MV-4-11 (cell line): ENCODE results near the gene LRRC3.

Source experiments
- DNase-seq: peaks from one replicate; lab custom pipeline; 2025; lab: John Stamatoyannopoulos, UW

Gene LRRC3

DNA sequence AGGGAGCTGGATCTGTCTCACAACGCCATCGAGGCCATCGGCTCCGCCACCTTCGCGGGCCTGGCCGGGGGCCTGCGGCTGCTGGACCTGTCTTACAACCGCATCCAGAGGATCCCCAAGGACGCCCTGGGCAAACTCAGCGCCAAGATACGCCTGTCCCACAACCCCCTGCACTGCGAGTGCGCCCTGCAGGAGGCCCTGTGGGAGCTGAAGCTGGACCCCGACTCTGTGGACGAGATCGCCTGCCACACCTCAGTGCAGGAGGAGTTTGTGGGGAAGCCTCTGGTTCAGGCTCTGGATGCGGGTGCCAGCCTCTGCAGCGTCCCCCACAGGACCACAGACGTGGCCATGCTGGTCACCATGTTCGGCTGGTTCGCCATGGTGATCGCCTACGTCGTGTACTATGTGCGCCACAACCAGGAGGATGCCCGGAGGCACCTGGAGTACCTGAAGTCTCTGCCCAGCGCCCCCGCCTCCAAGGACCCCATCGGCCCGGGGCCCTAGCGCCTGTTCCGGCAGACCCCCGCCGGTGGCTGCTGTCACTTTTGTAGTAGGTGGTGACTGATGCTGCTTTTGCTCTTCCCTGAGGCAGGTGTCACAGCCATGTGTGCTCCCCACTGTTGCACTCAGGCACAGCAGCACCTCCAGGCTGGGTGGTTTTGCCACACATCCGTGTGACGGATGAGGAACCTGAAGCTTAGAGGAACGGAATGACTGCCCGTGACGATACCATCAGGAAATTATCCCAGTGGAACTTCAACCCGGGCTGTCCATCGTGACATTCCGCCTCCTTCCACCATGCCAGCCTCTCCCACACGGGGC, 1.8 kb downstream of the LRRC3 start:
- no peak for DNase-seq

DNA sequence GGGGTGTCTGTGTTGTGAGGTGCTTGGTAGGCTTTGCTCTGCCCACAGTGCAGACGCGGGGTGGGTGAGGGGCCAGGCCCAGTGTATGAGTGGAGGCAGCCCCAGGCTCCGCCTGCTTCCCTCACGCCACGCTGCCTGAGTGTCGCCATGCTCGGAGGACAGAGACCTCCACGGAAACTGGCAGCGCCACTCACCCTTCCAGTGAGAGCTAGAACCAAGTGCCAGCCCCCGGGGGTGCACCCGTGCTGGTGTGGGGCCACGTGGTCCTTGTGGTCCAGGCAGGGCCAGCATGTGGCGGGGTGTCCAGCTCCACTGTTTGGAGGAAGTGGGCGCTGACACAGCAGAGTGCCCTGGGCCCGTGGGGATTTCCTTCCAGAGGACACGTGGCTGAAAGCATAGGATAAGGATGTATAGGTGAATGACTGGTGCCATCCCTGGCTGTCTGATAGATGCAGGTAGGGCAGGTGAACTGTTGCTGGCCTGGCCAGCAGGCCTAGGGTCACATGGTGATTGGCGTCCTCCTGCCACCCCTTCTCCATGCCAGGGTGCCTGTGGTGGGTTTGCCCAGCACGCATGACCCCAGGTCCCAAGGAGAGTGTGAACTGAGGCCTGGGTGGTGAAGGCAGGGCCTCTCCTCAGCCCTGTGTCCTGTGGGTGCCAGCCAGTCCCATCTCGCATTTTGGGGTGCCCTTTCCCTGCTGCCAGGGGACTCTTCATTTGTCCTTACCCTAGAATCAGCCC, 3.8 kb downstream of the LRRC3 start:
- no peak for DNase-seq

DNA sequence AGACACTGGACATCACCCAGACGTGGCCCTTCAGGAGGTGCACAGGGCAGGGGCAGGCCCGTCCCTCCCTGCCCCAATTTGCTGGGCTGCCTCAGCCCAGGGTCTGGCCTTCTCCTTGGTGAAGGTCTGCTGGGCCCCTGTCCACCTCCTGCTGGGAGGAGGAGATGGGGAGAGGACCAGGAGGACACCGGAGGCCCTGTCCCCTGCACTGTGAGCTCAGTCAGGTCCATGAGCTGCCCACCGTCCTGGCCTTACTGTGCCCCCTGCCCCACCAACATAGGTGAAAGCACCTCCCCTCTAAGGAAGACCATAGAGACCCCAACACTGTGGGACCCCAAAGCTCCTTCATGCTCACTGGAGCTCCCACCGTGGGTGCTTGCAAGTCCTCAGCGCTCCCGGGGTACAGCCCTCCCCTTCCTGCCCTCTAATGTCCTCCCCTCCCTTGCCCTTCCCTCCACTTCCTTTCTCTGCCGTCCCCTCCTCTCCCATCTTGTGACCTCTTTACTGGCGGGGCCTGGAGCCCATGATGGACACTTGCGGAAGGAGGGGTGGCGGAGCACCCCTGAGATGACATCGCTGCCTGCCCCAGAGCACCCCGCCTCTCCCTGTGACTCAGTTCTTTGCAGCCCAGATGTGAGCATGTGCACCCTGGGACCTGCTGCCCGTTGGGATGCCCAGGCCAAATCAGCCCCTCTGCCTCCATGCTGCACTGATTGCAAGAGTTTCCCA, 4.6 kb downstream of the LRRC3 start:
- DNase-seq: no peak

DNA sequence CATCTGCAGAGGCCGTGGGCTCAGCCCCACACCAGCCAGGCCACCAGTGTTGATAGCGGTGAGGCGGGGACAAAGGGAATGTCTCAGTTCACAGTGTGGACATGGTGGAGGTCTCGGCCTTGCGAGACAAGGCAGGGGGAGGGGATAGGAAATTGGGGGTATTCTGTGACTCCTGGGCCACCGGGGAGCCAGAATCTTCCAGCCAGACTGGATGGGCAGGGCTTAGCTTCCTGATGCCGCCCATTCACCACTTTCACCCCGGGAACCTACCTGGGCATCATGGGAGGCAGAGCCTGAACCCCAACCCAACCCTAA, 5.1 kb downstream of the LRRC3 start:
- DNase-seq: no peak

DNA sequence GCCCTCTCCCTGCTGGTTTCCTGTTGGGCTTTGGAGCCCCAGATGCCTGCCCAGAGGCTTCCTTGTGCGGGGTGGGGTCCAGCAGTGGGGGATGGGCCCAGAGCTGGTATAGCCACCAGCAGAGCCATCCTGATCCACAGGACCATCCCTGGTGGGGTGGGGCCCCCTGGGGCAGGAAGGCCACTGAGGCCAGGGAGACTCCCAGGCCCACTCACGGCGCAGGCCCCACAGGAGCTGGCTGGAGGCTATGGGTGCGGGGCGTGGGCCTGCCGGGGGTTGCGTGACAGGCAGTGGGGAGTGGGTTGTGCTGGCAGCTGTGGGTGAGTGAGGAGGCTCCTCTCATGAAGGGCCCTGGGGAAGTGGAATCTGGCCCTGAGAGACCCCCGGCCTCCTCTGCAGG, 5.7 kb downstream of the LRRC3 start:
- DNase-seq: no peak

DNA sequence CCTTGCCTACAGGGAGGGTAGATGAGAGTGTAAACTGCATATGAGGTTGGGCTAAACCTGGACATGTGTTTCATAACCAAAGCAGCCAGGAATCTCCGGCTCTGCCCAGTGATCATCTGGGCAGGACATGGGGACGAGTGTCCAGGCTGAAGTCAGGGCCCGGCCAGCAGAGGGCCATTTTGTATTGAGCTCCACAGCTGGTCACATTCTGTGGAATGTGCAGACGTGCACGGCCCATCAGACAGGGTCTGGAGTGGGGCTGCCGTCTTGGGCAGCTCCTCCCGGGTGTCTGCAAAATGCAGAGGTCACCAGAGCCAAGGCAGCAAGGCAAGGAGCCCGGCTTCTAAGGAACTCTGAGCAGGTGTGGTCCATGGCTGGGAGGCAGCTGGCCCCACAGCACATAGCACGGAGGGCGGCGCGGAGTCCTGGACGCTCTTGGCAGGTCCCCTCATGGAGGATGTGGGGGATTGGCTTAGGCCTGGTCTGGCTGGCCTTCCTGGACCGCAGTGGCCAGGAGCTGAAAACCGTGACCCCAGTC, 6.2 kb downstream of the LRRC3 start:
- DNase-seq: no peak

DNA sequence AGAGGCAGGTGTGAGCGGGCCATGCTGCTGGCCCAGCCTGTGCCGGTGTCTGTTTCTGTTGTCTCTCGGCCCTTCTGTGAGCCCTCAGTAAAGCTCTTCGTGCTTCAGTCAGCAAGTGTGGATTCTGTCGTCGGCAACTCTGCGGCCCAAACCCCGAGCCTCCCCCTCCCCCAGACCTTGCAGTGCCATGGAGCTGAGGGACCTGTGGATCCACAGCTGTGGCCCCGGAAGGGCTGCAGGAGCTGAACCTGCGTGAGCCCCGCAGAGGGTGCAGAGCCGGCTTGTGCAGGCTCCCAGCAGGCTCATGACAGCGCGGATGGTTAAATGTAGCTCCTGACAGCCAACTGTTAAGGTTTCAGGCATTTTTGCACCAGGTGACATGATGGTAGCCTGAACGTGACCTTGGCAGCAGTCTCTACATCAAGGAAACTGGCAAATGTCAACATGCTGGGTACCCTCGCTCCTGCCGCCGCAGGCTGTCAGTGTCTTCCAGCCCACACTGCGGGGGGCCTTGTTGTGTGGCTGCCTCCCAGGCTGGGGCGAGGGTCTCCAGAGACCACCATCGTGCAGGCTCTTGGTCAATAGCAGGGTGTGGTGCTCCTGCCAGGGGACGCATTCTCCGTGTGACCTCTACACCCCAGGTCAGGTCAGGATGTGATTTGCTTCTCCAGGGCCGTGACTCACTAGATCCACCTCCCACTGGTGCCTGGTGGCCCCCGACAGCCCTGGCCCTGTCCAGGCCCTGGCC, 7.0 kb downstream of the LRRC3 start:
- no peak for DNase-seq

GRCh38 chr21:44462834-44463200, 7.5 kb downstream of the LRRC3 start:
- no peak for DNase-seq

GRCh38 chr21:44463724-44464123, 8.4 kb downstream of the LRRC3 start:
- no peak for DNase-seq

GRCh38 chr21:44464351-44464750, 9.0 kb downstream of the LRRC3 start:
- no peak for DNase-seq

- DNase-seq: no peak
Measured at GRCh38 chr21:44466351-44466954, 11.1 kb downstream of the LRRC3 start.

DNA sequence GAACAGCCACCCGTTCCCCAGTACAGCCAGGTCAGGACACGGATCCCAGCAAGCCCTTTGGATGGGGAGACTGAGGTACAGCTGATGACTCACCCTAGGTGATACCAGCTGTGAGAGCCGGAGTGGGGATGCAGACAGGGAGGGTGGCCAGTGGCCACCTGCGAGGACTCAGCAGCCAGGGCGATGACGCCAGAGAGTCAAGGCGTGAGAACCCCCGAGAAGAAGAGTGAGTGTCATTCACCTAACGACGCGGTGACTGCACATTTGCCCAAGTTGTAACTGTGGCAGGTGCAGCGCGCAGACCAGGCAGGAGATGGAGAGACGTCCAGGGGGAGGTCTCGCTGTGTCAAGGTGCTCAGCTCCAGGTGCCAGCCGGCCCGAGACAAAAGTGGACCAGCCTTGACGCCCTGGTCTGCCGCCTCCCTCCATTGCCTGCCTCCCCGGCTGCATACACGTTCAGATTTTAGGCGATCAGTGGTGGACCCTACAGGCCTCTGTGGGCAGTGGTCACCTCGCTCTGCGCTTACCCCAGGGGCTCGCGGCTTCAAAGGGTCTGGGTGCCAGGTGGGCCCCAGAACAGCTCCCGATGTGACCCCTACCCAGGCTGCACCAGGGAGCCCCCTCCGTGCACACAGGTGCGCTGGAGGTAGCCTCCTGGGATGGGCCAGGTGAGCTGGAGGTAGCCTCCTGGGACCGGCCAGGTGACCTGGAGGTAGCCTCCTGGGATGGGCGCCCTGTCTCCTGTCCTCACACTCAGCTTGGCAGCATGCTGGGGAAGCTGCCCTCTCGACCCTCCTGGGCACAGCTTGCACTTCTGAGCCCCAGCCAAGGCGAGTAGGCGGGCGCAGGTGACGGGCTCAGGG, 11.9 kb downstream of the LRRC3 start:
- DNase-seq: no peak

DNA sequence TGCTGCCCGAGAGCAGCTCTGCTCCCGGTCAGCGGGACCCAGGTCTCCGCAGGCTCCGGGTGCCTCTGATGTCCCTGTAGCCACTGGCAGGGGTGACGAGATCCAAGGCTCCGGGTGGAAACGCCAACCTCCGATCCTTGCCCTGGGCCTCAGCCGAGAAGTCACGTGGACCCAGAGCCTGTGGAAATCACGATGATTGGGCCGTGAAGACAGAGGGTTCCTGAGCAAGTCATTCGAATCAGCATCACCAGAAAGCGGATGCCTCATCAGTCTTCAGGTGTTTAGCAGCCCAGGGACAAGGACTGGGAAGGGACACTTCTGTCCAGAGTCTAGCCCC, 12.5 kb downstream of the LRRC3 start:
- no peak for DNase-seq

GRCh38 chr21:44471341-44471740, 16.0 kb downstream of the LRRC3 start:
- DNase-seq: no peak

DNA sequence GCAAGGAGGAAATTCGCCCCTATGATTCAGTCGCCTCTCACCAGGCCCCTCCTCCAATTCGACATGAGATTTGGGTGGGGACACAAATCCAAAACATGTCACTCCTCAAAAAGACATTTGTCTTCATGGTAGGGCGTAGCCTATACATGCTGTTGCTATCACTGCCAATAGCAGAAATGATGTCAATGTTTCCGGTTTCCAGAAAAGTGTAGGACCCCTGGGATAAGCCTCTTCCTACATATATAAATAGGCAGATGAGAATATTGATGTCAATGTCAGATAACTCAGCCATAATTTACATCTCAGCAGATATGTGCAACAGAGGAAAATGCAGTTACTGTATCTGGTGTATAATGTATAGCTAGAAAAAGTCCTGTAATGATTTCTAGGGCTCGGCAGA, 16.7 kb downstream of the LRRC3 start:
- DNase-seq: no peak

DNA sequence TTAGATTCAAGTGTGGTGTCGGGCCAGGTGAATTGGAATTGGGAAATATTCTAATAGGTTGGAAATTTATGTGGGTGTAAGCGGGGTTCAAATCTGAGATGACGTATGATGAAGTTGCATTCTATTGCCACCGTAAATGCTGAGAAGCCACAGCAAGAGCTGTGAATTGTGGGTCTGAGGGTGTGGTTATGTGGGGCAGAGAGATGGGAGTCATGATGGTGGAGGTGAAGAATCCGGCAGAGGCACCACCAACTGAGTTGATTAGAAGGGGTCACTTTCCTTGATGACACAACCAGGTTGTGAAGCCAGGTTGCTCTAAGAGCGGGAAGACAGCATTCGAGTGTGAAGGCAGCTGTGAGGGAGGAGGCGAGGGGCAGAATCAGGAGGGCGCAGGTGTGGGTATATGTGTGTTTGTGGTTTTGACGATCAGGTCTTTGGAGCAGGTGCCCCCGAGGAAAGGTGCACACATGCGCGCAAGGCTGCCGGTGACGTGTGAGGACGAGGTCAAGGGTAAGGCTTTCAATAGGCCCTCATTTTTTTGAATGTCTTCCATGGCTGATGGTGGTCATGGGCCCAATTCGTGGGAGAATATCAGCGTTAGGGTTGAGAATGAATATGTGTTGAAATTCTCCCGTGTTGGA, 18.7 kb downstream of the LRRC3 start:
- DNase-seq: no peak

DNA sequence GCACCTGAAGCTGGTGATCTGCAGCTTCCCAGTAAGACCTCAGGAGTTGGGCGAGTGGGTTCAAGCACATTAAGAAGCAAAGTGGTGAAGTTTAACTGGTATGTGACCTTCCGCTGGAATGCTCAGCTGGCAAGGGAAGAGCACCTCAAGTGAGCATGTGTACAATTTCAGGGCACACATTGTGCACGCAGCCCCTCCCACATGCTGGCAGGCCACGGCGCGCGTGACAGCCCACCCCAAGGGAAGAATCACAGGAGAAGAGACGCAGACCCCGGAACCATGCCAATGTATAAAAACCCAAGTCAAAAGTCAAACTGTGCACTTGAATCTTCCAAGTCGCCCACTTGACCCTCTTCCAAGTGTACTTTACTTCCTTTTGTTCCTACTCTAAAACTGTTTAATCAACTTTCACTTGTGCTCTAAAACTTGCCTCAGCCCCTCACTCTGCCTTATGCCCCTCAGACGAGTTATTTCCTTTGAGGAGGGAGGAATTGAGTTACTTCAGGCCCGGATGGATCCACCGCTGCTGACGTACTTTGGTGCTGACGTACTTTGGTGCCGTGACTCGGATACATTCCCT, 20.0 kb downstream of the LRRC3 start:
- DNase-seq: no peak

- DNase-seq: no peak
Measured at GRCh38 chr21:44477131-44477530, 21.8 kb downstream of the LRRC3 start.

DNA sequence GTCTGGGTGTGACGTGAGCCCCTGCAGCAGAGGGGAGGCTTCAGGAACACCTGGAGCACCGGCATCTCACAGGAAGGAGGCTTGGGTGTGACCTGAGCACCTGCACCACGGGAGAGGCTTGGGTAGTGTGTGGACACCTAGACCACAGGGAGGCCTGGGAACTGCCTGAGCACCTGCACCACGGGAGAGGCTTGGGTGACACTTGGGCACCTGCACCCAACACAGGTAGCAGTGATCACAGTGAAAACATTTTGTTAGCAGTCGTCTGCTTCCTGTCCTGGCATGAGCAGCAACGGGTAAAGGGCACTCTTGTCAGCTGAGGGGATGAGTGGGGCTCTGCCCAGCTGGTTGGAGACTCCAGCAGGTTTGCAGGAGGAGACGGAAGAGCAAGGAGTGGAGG, 22.4 kb downstream of the LRRC3 start:
- DNase-seq: no peak
